ENCODE results near the gene FOXL3.
"Not testable (repeated sequence)": the region's sequence is repeated elsewhere in the genome, so short reads cannot be mapped to it uniquely, and the experiment has no call there.

The FOXL3 gene

GRCh38 chr7:334618-335357 lies 44.8 kb downstream of the FOXL3 start:
- TF ChIP-seq CTCF (IDR thresholded peaks at IDR 0.05) (no peak), ZFX (IDR thresholded peaks at IDR 0.05; ENCODE audit: borderline replicate concordance) (no peak)
- no peak overlapping the region for H3K27ac ChIP-seq

- TF ChIP-seq CTCF (IDR thresholded peaks at IDR 0.05) (no peak), ZFX (IDR thresholded peaks at IDR 0.05; ENCODE audit: borderline replicate concordance) (no peak)
- H3K27ac ChIP-seq, result no peak overlapping the region
These were observed 45.6 kb downstream of the FOXL3 start for GRCh38 chr7:335358-336148.

GRCh38 chr7:336149-336533 lies 46.2 kb downstream of the FOXL3 start:
- not testable (repeated sequence) for H3K27ac ChIP-seq

GRCh38 chr7:336810-337566 lies 47.0 kb downstream of the FOXL3 start:
- TF ChIP-seq ZFX (IDR thresholded peaks at IDR 0.05; ENCODE audit: borderline replicate concordance), result no peak
- TF ChIP-seq CTCF (IDR thresholded peaks at IDR 0.05), result no peak

GRCh38 chr7:337567-337951 lies 47.6 kb downstream of the FOXL3 start:
- no peak for TF ChIP-seq ZFX (IDR thresholded peaks at IDR 0.05; ENCODE audit: borderline replicate concordance)
- no peak for TF ChIP-seq CTCF (IDR thresholded peaks at IDR 0.05)
- H3K27ac ChIP-seq, result no peak overlapping the region

More at GRCh38 chr7:336810-337566, 47.0 kb downstream of the FOXL3 start:
- H3K27ac ChIP-seq, result no peak overlapping the region

- H3K27ac ChIP-seq, result no peak overlapping the region
- no peak for TF ChIP-seq ZFX (IDR thresholded peaks at IDR 0.05; ENCODE audit: borderline replicate concordance)
- no peak for TF ChIP-seq CTCF (IDR thresholded peaks at IDR 0.05)
These were observed 48.5 kb downstream of the FOXL3 start for GRCh38 chr7:338295-339061.

GRCh38 chr7:339062-339342 lies 49.0 kb downstream of the FOXL3 start:
- no peak overlapping the region for H3K27ac ChIP-seq
- no peak for TF ChIP-seq ZFX (IDR thresholded peaks at IDR 0.05; ENCODE audit: borderline replicate concordance)
- no peak for TF ChIP-seq CTCF (IDR thresholded peaks at IDR 0.05)
